T-helper 1 cell (primary cell): ENCODE data around the gene CAMTA1.

Experiments
- DNase-seq, 5 donors: peaks; one replicate each; pipeline ENCODE4 v3.0.0-alpha.2; 2012 to 2020

CAMTA1 gene

GRCh38 chr1:7617826-7618225, 832.6 kb downstream of the CAMTA1 start:
- DNase-seq = no peak

GRCh38 chr1:7620196-7620595, 834.9 kb downstream of the CAMTA1 start:
- DNase-seq = no peak

- no peak for DNase-seq
Observed at GRCh38 chr1:7621334-7622219, 836.3 kb downstream of the CAMTA1 start.

GRCh38 chr1:7623842-7624241, 838.6 kb downstream of the CAMTA1 start:
- no peak for DNase-seq

GRCh38 chr1:7624791-7625355, 839.6 kb downstream of the CAMTA1 start:
- DNase-seq = no peak

GRCh38 chr1:7625401-7625800, 840.1 kb downstream of the CAMTA1 start:
- no peak for DNase-seq

GRCh38 chr1:7628273-7628672, 843.0 kb downstream of the CAMTA1 start:
- no peak for DNase-seq

GRCh38 chr1:7629011-7629410, 843.8 kb downstream of the CAMTA1 start:
- DNase-seq = no peak

GRCh38 chr1:7629465-7630195, 844.4 kb downstream of the CAMTA1 start:
- no peak for DNase-seq

GRCh38 chr1:7630378-7630777, 845.1 kb downstream of the CAMTA1 start:
- DNase-seq = no peak

- DNase-seq = no peak
Observed at GRCh38 chr1:7632176-7632575, 846.9 kb downstream of the CAMTA1 start.

- no peak for DNase-seq
Observed at GRCh38 chr1:7632681-7633080, 847.4 kb downstream of the CAMTA1 start.

- no peak for DNase-seq
Observed at GRCh38 chr1:7633506-7634245, 848.4 kb downstream of the CAMTA1 start.

- no peak for DNase-seq
Observed at GRCh38 chr1:7634546-7635240, 849.4 kb downstream of the CAMTA1 start.

GRCh38 chr1:7636795-7637526, 851.7 kb downstream of the CAMTA1 start:
- no peak for DNase-seq

GRCh38 chr1:7638078-7638477, 852.8 kb downstream of the CAMTA1 start:
- DNase-seq = no peak

- no peak for DNase-seq
Observed at GRCh38 chr1:7639435-7640131, 854.3 kb downstream of the CAMTA1 start.

GRCh38 chr1:7640350-7640749, 855.1 kb downstream of the CAMTA1 start:
- DNase-seq = no peak

- DNase-seq = no peak
Observed at GRCh38 chr1:7640920-7641585, 855.8 kb downstream of the CAMTA1 start.
